Coronary artery (tissue), 2 donors: ENCODE data around the gene RGS14.

Experiments
- DNase-seq: peaks from one replicate; pipeline ENCODE4 v3.0.0-alpha.2; 2017; ENCODE audit warnings: low spot score
- H3K27ac ChIP-seq, 2 donors: fragments of 200-600 bp; sonication (generic); one replicate each; pipeline ENCODE4 v1.5.1; 2016 to 2019
- H3K4me3 ChIP-seq: fragments of 200-600 bp; sonication (generic); 2 replicates; pipeline ENCODE4 v1.5.1; 2016; ENCODE audit warnings: mild to moderate bottlenecking, moderate library complexity
- TF ChIP-seq, protein P1 (sequence below): fragments of 200-600 bp; sonication (generic); IDR thresholded peaks from one replicate; pipeline ENCODE4 v1.5.1; 2019; ENCODE audit warnings: antibody characterized with exemption

The RGS14 gene

DNA sequence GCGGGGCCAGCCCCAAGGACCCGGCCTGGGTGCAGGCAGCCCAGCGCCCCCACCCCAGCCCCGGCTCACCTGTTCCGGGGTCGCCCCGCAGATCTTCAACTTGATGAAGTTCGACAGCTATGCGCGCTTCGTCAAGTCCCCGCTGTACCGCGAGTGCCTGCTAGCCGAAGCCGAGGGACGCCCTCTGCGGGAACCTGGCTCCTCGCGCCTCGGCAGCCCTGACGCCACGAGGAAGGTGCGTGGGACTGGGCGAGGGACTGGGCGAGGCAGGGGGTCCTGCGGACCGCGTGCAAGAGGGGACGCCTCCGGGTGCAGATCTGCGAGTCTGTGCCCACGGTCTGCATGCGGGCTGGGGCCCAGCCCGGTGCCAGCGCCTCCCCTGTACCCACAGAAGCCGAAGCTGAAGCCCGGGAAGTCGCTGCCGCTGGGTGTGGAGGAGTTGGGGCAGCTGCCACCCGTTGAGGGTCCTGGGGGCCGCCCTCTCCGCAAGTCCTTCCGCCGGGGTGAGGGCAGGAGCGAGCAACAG lies 9.7 kb downstream of the RGS14 start:
- Histone ChIP-seq H3K4me3 (peak overlapping the region; percentile 70), H3K27ac (peak overlapping the region in 1 of 2 donors; percentile 89)
- DNase-seq = peak; percentile 72
- TF ChIP-seq, protein P1, sequence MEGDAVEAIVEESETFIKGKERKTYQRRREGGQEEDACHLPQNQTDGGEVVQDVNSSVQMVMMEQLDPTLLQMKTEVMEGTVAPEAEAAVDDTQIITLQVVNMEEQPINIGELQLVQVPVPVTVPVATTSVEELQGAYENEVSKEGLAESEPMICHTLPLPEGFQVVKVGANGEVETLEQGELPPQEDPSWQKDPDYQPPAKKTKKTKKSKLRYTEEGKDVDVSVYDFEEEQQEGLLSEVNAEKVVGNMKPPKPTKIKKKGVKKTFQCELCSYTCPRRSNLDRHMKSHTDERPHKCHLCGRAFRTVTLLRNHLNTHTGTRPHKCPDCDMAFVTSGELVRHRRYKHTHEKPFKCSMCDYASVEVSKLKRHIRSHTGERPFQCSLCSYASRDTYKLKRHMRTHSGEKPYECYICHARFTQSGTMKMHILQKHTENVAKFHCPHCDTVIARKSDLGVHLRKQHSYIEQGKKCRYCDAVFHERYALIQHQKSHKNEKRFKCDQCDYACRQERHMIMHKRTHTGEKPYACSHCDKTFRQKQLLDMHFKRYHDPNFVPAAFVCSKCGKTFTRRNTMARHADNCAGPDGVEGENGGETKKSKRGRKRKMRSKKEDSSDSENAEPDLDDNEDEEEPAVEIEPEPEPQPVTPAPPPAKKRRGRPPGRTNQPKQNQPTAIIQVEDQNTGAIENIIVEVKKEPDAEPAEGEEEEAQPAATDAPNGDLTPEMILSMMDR = no peak

DNA sequence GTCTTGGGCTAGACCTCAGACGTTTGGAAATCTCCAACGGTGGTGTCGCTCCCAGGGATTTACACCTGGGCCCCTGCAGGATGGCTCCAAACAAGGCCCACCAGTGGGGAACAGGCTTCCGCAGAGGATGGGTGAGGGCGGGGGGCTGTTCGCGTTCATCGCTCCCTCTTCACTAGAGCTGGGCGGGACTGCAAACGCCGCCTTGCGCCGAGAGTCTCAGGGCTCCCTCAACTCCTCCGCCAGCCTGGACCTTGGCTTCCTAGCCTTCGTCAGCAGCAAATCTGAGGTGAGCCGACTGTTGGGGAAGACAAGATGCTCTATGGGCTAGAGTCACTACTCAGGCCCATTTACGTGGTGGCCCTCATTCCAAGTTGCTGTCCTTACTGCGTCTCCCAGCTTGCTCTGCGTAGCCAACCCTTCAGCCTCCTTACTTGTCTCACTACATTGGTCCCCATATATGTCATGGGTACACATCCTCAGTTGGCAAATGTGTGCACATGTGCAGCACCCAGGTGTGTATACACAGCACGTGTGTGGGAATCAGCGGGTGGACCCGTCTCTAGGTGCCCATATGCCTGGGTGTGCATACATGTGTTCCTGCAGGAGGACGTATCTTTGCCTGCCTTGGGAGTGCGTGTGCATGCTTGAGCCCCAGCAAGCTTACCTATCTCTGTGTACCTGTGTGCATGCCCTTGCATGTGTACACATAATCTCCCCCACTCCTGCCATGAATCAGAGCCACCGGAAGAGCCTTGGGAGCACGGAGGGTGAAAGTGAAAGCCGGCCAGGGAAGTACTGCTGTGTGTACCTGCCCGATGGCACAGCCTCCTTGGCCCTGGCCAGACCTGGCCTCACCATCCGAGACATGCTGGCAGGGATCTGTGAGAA lies 10.5 kb downstream of the RGS14 start:
- no peak for DNase-seq
- TF ChIP-seq, protein P1 = no peak

DNA sequence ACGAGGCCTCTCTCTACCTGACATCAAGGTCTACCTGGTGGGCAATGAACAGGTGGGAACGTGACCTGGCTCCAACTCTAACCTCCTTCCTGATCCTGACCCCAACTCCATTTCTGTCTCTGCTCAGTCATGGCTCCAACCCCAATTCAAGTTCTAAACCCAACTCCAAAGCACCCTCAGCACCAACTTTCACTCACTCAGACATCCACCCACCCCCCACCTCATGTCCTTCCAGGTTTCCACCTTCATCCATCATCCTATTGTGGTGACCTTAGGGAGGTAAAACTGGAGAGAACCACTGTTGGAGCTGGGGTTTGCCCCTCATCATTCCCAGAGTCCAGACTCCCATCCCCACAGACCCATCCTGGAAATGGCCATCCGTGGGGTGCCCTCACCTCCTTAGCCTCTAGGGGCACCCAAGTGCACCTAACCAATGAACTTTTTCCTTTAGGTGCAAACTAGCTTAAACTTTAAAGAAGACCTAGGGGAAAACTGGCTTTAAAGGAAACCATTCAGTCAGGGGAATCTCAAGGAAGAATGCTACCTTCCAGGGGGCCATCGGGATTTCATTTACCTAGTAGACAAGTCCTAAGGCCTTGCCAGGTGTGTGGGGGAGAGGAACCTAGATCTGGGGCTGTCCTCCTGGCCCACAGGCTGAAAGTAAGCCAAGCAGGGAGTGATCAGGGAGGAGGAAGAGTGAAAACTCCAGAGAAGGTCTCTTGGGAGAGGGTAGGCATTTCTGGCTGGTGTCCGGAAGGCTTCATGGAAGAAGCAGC lies 11.3 kb downstream of the RGS14 start:
- Histone ChIP-seq H3K27ac (no peak overlapping the region), H3K4me3 (no peak overlapping the region)
- TF ChIP-seq, protein P1 = peak; percentile 16
- DNase-seq = no peak

More for the DNA sequence above, 10.5 kb downstream of the RGS14 start:
- Histone ChIP-seq H3K4me3 (no peak overlapping the region), H3K27ac (no peak overlapping the region)

DNA sequence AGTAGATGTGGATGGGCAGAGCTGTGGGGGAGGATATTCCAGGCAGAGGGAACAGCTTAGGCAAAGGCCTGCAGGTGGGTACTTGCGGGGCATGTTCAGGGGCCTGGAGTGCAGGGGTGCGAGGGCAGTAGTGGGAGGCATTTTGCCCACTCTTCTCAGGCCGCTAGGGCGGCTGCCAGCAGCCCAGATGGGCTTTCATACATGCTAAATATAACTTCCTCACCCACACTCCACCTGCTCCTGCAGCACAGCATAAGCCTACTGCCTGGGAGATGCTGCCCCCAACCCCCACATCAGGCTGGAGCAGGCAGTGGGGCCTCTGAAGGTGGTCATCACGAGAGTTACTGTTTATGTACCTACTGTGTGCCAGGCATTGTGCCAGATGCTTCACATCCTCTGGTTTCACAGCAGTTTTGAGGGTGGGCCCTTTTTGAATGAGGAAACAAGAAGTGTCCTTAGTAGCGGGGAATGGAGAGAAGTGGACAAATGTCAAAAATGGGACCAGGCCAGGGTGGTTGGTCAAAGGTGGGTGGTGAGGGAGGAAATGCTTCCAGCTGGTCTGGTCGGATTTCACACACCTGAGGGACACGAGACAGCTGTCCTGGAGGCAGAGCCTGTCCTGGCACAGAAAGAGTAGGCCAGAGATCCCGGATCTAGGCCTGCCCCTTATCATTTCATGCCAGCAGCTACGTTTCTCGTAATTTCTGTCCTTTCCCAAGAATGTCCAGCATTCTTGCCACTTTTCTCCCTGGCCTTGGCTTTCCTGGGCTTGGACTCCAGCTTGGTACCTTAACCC lies 12.1 kb downstream of the RGS14 start:
- TF ChIP-seq, protein P1 = no peak
- Histone ChIP-seq H3K4me3 (no peak overlapping the region), H3K27ac (peak overlapping the region in 1 of 2 donors; percentile 9)
- no peak for DNase-seq

DNA sequence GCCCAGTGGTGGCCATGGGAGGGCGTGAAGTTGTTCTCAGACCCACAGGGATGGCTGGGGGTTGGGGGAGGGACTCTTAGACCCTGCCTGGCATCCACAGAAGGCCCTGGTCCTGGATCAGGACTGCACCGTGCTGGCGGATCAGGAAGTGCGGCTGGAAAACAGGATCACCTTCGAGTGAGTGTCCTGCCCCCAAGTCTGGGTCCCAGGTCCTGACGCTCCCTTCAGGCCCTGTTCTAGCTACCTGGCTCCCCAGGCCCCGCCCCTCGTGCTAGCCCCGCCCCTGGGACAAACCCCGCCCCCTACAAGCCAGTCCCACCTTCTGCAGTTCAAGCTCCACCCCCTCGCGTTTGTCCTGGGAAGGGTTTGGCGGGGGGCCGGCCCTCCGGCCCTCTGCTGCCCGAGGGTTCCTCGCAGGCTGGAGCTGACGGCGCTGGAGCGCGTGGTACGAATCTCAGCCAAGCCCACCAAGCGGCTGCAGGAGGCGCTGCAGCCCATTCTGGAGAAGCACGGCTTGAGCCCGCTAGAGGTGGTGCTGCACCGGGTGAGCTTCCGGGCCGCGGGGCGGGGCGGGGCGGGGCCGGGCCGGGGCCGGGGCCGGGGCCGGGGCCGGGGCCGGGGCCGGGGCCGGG lies 12.9 kb downstream of the RGS14 start:
- no peak for DNase-seq
- Histone ChIP-seq H3K4me3 (peak overlapping the region; percentile 67), H3K27ac (peak overlapping the region in 1 of 2 donors; percentile 13)
- TF ChIP-seq, protein P1 = no peak
